GM18505 (cell line): ENCODE measurements around the gene EPB41L5.
"Not testable (repeated sequence)": the region's sequence is repeated elsewhere in the genome, so short reads cannot be mapped to it uniquely, and the experiment has no call there.

Experiments used
- ATAC-seq: cut with Tn5 transposase; IDR thresholded peaks from one replicate; pipeline ENCODE4 v1.9.1; 2021; ENCODE audit not compliant: unreplicated experiment
- POLR2A ChIP-seq: IDR thresholded peaks from 4 replicates; pipeline ENCODE4 v1.6.1; 2011; ENCODE audit warnings: borderline replicate concordance; ENCODE audit not compliant: insufficient read depth, insufficient read length; ENCODE audit errors: extremely low read depth

Gene EPB41L5

DNA sequence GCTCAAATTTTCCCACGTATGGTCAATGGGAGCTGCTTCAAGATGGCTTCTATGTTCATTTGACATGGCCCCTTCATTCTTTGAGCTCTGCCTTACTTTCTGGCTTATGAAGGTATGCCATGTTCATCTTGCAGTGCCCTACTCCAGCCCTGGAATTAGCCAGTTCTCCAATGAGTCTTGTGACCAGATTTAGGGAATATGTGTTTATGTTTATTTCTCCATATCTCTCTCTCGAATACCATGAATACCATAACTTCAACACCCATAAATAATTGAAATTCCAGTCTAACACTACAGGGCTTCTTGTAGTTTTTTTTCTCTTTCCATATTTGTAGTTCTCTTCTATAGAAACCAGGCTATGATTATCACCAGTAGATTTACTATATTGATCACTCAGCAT is 39.7 kb downstream of the EPB41L5 start:
- ATAC-seq = no peak
- no peak for TF ChIP-seq POLR2A

DNA sequence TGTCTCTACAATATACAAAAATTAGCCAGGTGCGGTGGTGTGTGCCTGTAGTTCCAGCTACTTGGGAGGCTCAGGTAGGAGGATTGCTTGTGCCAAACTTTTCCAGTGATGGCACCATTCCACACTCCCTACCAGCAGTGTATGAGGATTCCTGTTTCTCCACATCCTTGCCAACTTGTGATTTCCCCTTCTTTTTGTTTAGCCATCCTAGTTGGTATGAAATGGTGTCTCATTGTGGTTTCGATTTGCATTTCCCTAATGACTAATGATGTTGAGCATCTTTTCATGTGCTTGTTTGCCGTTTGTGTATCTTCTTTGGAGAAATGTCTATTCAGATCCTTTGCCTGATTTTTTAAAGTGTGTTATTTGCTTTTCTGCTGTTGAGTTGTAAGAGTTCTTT is 41.0 kb downstream of the EPB41L5 start:
- TF ChIP-seq POLR2A = no peak
- no peak for ATAC-seq

DNA sequence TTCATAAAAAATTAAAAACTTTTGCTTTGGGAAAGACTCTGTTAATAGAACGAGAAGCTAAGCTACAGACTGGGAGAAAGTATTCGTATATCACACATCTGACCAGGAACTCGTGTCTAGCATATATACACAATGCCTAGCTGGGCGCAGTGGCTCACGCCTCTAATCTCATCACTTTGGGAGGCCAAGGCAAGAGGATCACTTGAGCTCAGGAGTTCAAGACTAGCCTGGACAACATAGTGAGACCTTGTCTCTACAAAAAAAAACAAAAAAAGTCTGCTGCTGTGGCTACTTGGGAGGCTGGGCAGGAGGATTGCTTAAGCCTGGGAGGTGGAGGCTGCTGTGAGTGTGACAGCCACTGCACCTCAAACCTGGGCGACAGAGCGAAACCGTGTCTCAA is 46.6 kb downstream of the EPB41L5 start:
- ATAC-seq = no peak
- TF ChIP-seq POLR2A = no peak

DNA sequence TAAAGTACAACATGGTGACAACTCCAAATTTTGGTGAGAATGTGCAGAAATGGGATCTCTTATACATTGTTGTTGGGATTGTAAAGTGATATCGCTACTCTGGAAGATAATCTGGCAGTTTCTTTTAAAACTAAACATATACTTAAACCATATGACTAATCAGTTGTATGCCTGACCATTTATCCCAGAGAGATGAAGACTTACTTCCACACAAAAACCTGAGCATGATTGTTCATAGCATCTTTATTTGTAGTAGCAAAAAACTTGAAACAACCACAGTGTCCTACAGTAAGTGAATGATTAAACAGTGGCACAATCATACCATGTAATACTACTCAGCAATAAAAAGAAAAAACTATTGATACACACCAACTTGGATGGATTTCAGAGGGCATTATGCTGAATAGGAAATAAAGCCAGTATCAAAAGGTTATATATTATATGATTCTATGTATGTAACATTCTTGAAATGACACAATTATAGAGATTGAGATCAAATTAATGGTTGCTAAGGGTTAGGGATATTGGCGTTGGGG is 47.3 kb downstream of the EPB41L5 start:
- TF ChIP-seq POLR2A = no peak
- ATAC-seq = no peak

DNA sequence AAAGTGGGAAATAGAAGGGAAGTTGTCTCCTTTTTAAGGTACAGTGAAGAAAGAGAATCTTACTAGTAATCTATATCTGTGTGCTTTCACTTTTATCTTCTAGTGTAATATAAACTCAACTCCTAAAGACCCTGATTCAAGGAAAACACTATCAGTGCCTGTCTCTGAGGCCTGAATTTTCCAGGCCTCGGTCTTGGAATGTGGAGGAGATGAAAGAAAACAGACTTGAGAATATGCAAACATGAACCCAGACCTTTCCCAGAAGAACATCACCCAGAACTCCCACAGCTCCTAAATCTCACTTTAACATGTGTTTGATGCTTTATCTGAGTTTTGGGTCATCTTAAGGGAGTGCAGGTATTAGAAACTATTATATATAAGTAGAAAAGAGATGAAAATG is 51.8 kb downstream of the EPB41L5 start:
- TF ChIP-seq POLR2A = no peak
- no peak for ATAC-seq

DNA sequence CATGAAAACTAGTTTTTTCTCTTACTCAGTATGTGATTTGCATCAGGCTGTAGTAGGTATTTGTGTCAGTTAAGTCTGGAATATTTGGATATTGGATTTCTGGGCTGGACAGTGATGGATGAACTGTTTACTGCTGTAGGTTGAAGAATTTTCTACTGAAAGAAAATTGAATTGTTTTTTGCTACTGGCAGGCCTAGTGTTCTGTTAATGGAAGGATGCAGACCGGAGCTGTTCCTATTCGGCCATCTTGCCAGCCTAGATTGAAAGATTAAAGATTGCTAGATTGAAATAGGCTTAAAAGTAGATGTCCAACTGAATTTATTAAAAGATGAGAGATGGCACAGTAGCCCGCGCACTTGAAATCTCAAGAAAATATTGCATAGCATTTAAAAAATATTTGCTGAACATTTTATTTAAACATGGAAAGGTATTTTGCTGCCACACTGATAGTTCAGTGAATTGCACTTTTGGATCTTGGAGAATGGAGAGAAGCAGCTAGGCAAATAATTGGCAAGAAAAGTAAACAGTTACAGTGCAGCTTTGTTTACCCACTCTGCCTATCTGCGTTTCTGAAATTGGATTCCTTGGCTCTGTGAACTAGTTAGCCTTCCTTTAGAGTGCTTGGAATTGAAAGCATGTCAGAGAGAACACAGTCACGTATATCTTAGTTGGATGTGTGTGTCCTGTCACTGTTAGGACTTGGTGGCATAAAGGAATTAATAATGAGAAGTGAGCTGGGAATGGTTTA is 54.1 kb downstream of the EPB41L5 start:
- TF ChIP-seq POLR2A = no peak
- ATAC-seq = no peak

DNA sequence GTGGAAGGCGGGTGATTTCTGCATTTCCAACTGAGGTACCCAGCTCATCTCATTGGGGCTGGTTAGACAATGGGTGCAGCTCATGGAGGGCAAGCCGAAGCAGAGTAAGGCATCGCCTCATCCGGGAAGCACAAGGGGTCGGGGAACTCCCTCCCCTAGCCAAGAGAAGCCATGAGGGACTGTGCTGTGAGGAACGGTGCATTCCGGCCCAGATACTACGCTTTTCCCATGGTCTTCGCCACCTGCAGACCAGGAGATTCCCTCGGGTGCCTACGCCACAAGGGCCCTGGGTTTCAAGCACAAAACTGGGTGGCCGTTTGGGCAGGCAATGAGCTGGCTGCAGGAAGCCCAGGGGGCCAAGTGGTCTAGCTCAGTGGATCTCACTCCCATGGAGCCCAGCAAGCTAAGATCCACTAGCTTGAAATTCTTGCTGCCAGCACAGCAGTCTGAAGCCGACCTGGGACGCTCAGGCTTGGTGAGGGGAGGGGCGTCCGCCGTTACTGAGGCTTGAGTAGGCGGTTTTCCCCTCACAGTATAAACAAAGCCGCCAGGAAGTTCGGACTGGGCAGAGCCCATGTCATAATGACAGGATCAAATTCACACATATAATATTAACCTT is 55.3 kb downstream of the EPB41L5 start:
- ATAC-seq = not testable (repeated sequence)

DNA sequence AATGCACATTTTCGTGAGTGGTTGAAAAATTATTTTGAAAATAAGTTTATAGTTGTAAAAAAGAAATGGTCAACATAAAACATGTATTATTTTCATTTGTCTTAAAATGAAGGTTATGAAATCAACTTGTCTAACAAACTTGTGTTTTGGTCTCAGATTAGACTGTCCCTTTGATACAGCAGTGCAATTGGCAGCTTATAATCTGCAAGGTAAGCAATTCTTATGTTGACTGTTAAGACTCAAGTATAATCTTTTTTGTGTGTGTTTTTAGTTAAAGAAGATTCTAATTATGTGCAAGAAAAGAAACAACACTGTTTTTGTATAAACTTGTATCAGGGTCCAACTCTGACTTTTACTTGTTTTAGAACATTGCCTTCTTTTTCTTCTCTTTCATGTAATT is 62.7 kb downstream of the EPB41L5 start:
- ATAC-seq = no peak
- TF ChIP-seq POLR2A = no peak

DNA sequence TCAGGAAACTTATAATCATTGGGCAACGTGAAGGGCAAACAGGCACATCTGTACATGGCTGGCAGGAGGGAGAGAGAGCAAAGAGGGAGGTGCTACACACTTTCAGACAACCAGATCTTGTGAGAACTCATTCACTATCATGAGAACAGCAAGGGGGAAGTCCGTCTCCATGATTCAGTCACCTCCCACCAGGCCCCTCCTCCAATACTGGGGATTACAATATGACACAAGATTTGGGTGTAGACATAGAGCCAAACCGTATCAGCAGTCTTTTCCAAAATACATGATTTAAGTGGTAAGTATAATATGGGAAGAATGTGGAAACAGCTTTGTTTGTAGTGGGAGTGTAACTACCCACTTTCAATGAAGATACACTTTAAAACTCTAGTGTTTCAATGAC is 65.0 kb downstream of the EPB41L5 start:
- no peak for ATAC-seq
- TF ChIP-seq POLR2A = no peak

DNA sequence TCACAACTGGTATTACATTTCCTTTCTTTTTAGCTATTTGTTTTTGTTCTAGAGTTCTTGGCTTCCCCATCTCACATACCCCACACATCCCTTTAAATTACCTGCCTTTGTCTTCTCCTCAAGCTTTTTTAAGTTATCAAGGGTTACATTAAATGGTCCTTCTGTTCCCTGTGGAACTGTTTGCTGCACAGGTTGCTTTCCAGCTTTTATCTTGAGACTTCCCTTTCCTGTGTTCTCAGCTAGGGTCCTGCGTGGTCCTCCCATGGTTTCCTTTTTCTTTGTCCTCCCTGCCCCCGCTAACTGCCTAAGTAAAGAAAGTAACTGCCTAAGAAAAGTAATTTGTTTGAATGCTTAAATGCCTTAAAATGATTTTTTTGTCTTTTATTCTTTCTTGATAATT is 66.8 kb downstream of the EPB41L5 start:
- no peak for TF ChIP-seq POLR2A
- ATAC-seq = no peak

DNA sequence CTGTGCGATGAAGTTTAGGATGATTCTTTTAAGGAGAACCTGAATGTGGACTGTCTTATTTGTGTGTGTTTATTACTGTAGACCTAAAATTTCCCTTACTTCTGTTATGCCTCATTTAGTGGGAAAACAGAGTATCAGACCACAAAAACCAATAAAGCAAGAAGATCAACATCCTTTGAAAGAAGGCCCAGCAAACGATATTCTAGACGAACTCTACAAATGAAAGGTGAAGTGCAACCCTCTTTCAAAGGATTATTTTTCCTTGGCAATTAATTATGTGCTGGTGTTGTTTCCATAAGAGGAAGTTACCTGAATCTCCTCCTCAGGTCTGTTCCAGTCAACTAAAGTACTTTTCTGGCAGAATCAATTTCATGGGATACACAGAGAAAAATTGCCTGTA is 78.6 kb downstream of the EPB41L5 start:
- ATAC-seq = no peak
- no peak for TF ChIP-seq POLR2A

DNA sequence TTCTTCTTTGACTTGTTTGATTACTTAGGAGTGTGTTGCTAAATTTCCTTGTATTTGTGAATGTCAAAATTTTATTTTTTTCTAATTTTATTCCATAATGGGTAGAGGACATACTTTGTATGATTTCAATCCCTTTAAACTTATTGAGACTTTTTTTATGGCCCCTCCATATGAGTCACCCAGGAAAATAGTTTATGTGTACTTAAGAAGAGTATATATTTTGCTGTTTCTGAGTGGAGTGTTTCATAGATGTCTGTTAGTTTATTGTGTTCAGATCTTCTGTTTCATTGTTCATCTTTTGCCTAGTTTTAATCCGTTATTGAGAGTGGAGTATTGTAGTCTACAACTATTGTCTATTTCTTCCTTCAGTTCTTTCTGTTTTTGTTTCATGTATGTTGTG is 81.9 kb downstream of the EPB41L5 start:
- TF ChIP-seq POLR2A = no peak
- no peak for ATAC-seq

DNA sequence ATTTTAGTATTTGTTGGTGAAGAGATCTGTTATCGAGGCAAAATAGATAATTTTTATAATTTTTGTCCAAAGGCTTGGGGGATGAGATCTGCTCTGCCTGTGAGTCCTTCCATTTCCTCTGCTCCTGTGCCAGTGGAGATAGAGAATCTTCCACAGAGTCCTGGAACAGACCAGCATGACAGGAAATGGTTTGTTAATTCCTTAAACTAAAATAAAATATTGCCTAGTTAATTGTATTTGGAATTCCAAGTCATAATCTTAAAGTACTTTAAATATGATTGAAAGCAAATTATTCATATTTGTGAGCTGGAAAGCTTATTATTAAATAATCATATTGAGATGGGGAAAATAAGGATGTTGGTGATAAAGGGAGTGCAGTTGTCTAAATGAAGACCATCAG is 87.8 kb downstream of the EPB41L5 start:
- no peak for ATAC-seq

DNA sequence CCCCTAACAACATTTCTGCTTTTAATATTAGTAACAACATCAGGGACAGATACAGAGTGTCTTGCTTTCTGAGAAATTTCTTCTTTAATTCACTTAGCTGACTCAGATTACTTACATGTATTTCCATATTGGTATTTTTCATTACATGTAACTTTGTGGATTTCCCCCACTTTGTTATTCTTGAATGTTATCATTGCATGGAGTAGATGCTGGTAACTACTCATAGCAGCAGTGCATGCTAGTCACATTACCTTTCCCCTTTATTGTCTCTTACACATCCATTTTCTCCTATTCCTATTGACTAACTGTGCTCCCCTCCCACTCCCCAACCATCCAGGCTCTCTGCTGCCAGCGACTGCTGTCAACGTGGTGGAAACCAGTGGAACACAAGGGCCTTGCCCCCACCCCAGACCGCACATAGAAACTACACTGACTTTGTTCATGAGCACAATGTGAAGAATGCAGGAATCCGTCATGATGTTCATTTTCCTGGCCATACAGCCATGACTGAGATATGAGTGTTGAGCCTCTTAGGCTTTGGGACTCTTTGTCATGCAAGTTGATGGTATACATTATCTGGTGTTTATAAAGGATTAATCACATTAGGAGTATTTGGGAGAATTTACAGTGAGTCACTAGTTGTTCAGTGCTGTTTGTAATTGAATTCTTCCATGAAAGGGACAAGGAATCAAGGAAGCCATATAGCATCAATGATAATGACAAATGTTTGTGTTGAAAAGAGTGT is 91.0 kb downstream of the EPB41L5 start:
- no peak for ATAC-seq
- no peak for TF ChIP-seq POLR2A

More for the DNA sequence above, 87.8 kb downstream of the EPB41L5 start:
- TF ChIP-seq POLR2A = no peak

DNA sequence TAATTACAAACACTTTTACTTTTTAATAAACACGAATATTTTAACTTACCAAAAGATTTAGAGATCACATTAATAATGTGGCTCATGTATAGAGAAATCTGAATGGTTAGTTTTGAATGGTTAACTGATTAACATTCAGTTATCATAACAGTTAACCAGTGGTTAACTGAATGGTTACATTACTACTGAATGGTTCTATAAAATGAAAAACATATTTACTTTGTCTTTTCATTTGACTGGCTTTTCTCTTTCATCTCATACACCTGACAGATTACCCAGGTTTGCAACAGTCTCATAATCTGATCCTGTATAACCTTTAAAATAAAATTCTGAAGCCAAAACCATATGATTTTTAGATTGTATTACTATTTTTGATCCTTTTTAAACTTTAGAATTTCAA is 91.9 kb downstream of the EPB41L5 start:
- ATAC-seq = no peak
- TF ChIP-seq POLR2A = no peak

DNA sequence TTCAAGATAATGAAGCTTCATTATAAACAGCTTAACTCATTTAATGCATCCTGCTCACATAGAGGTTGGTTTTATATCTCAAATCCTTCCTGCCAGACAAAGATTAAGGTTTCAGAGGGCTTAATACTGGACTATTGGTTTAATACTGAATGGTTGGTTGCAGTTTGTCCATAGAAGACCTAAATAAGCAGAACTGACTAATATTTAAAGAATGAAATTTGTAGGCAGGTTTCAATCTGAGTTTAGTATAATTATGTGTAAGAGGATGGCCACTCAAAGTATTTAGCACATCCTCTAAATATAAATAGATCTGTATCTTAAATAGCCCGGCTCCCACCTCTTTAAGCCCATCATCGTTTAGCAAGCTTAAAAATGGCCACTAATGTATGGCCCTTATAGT is 92.5 kb downstream of the EPB41L5 start:
- no peak for TF ChIP-seq POLR2A
- ATAC-seq = no peak
